ENCODE results near the gene NEIL3. TPM values are rescaled to one million over a fixed set of nuclear protein-coding genes. Genes with fewer than 3 reads are reported as not detected.

Gene NEIL3
- polyA plus RNA-seq, 1 donor from 2014 or later: 0.15 TPM

DNA sequence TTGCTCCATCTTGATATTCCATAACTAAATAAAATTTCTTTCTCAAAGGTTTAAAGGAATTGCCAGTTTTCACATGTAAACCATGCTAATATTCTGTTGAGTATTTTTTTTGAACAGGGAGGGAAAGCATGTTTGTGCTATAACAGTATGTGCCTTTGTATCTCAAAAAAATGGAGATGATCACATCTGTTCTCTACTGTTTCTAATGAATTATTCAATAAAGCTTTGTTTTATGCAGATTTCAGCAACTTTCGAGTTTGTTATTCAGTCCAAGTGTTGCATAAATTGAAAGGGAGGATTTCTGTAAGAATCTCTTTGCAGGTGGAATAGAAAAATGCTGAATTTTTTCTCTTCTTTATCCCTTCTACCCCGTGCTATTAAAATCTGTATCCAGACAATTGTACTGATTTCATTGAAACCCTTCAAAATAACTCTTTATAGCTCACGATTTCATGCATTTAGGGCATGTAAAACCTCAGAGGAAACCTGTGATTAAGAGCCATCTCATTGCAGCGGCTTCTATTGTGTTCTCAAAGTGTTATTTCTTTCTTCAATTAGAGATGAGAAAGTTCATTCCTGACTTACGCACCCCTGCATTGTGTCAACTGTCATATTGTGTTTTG, 42.1 kb downstream of the NEIL3 start:
- no peaks in the 10 kb centered on the region for H3K36me3 ChIP-seq (ENCODE audit: insufficient read depth, low read length)
- no peak overlapping the region for H3K9ac ChIP-seq (ENCODE audit: low read length)
- no peak overlapping the region for H3K4me2 ChIP-seq (ENCODE audit: low read length)
- no peaks in the 10 kb centered on the region for H3K9me3 ChIP-seq (ENCODE audit: low read length)
- H2AFZ ChIP-seq (ENCODE audit: low read depth, low read length): no peak overlapping the region
- no peak overlapping the region for H3K27ac ChIP-seq (ENCODE audit: low read length)
- no peaks in the 10 kb centered on the region for H3K27me3 ChIP-seq (ENCODE audit: insufficient read depth, low read depth, low read length)
- TF ChIP-seq, protein P1, sequence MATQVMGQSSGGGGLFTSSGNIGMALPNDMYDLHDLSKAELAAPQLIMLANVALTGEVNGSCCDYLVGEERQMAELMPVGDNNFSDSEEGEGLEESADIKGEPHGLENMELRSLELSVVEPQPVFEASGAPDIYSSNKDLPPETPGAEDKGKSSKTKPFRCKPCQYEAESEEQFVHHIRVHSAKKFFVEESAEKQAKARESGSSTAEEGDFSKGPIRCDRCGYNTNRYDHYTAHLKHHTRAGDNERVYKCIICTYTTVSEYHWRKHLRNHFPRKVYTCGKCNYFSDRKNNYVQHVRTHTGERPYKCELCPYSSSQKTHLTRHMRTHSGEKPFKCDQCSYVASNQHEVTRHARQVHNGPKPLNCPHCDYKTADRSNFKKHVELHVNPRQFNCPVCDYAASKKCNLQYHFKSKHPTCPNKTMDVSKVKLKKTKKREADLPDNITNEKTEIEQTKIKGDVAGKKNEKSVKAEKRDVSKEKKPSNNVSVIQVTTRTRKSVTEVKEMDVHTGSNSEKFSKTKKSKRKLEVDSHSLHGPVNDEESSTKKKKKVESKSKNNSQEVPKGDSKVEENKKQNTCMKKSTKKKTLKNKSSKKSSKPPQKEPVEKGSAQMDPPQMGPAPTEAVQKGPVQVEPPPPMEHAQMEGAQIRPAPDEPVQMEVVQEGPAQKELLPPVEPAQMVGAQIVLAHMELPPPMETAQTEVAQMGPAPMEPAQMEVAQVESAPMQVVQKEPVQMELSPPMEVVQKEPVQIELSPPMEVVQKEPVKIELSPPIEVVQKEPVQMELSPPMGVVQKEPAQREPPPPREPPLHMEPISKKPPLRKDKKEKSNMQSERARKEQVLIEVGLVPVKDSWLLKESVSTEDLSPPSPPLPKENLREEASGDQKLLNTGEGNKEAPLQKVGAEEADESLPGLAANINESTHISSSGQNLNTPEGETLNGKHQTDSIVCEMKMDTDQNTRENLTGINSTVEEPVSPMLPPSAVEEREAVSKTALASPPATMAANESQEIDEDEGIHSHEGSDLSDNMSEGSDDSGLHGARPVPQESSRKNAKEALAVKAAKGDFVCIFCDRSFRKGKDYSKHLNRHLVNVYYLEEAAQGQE (IDR thresholded peaks at IDR 0.05; ENCODE audit: borderline replicate concordance): no peak
- no peak for TF ChIP-seq EP300 (conservative IDR thresholded peaks at IDR 0.05; ENCODE audit: poor library complexity, severe bottlenecking)
- no peaks in the 10 kb centered on the region for H4K20me1 ChIP-seq (ENCODE audit: insufficient read depth)
- no peaks in the 10 kb centered on the region for H3F3A ChIP-seq (ENCODE audit: insufficient read depth, low read length, poor library complexity, severe bottlenecking)
- H3K9me2 ChIP-seq (ENCODE audit: insufficient read depth, low read length): no peaks in the 10 kb centered on the region
- H3K79me2 ChIP-seq (replicated peaks; ENCODE audit: insufficient read depth, low read length): no peaks in the 10 kb centered on the region
- no peak overlapping the region for H3K4me3 ChIP-seq (ENCODE audit: low read length)

DNA sequence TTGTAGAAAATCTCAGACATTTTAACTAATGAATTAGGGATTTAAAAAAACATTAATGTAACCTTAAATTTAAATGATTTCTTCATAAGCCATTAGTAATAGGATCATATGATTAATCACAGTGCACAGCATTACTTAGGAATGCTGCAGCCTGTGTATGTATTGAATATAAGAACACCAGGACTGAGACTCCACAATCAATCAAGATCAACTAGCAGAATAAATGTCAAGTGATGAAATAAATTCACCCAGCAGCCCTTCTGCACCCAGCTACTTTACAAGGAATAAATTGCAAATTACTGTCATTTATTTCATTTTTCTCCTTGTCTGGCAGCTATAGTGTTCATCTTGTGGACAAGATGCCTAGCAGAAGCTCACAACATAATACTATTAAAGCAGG, 46.5 kb downstream of the NEIL3 start:
- H2AFZ ChIP-seq (ENCODE audit: low read depth, low read length): no peak overlapping the region

More for the DNA sequence above, 46.5 kb downstream of the NEIL3 start:
- no peaks in the 10 kb centered on the region for H3K27me3 ChIP-seq (ENCODE audit: insufficient read depth, low read depth, low read length)
- TF ChIP-seq EP300 (conservative IDR thresholded peaks at IDR 0.05; ENCODE audit: poor library complexity, severe bottlenecking) (peak; percentile 93), TAF1 (IDR thresholded peaks at IDR 0.05; ENCODE audit: low read depth) (no peak), SMC3 (conservative IDR thresholded peaks at IDR 0.05; ENCODE audit: poor library complexity) (no peak), POLR2AphosphoS5 (IDR thresholded peaks at IDR 0.05) (peak; percentile 66), MXI1 (conservative IDR thresholded peaks at IDR 0.05; ENCODE audit: poor library complexity, severe bottlenecking) (no peak)
- TF ChIP-seq, protein P1 (IDR thresholded peaks at IDR 0.05; ENCODE audit: borderline replicate concordance): no peak
- H3K79me2 ChIP-seq (replicated peaks; ENCODE audit: insufficient read depth, low read length): no peaks in the 10 kb centered on the region
- no peaks in the 10 kb centered on the region for H4K20me1 ChIP-seq (ENCODE audit: insufficient read depth)
- H3K4me3 ChIP-seq (ENCODE audit: low read length): peak overlapping the region; percentile 5
- H3K36me3 ChIP-seq (ENCODE audit: insufficient read depth, low read length): no peaks in the 10 kb centered on the region
- H3K9me3 ChIP-seq (ENCODE audit: low read length): no peaks in the 10 kb centered on the region
- H3K27ac ChIP-seq (ENCODE audit: low read length): peak overlapping the region; percentile 54
- H3K9me2 ChIP-seq (ENCODE audit: insufficient read depth, low read length): no peaks in the 10 kb centered on the region
- H3K9ac ChIP-seq (ENCODE audit: low read length): no peak overlapping the region
- no peaks in the 10 kb centered on the region for H3F3A ChIP-seq (ENCODE audit: insufficient read depth, low read length, poor library complexity, severe bottlenecking)
- no peak overlapping the region for H3K4me2 ChIP-seq (ENCODE audit: low read length)

Data from neural cell (in vitro differentiated cells).